ENCODE data around the gene CASZ1.

DNA sequence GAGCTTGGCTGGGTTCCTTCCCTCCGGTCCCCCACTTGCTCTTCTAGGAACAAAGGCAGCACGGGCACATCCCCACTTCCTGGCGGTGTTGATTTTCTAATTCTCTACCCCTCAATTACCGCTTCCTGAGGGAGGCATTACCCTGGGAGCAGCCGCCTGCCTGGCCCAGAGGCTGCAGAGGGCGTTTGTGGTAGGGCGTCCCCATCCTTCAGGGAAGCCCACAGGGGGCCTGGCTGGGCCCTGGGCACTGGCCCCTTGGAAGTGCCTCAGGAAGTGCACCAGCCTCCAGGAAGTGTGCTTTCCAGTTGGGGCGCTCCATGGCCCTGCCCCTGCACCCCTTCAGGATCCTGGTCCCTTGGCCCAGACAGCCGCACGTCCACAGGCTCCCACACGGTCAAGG, 42.1 kb upstream of the CASZ1 start:
- TF ChIP-seq, protein P1, sequence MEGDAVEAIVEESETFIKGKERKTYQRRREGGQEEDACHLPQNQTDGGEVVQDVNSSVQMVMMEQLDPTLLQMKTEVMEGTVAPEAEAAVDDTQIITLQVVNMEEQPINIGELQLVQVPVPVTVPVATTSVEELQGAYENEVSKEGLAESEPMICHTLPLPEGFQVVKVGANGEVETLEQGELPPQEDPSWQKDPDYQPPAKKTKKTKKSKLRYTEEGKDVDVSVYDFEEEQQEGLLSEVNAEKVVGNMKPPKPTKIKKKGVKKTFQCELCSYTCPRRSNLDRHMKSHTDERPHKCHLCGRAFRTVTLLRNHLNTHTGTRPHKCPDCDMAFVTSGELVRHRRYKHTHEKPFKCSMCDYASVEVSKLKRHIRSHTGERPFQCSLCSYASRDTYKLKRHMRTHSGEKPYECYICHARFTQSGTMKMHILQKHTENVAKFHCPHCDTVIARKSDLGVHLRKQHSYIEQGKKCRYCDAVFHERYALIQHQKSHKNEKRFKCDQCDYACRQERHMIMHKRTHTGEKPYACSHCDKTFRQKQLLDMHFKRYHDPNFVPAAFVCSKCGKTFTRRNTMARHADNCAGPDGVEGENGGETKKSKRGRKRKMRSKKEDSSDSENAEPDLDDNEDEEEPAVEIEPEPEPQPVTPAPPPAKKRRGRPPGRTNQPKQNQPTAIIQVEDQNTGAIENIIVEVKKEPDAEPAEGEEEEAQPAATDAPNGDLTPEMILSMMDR (IDR thresholded peaks at IDR 0.05): no peak
- no peak for TF ChIP-seq CBFB (CRISPR knock-in tag; IDR thresholded peaks at IDR 0.05; ENCODE audit: low read depth)
- no peak for TF ChIP-seq ESRRA (CRISPR knock-in tag; IDR thresholded peaks at IDR 0.05; ENCODE audit: borderline replicate concordance)
- TF ChIP-seq, protein P2, sequence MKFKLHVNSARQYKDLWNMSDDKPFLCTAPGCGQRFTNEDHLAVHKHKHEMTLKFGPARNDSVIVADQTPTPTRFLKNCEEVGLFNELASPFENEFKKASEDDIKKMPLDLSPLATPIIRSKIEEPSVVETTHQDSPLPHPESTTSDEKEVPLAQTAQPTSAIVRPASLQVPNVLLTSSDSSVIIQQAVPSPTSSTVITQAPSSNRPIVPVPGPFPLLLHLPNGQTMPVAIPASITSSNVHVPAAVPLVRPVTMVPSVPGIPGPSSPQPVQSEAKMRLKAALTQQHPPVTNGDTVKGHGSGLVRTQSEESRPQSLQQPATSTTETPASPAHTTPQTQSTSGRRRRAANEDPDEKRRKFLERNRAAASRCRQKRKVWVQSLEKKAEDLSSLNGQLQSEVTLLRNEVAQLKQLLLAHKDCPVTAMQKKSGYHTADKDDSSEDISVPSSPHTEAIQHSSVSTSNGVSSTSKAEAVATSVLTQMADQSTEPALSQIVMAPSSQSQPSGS (CRISPR knock-in tag; IDR thresholded peaks at IDR 0.05; ENCODE audit: borderline replicate concordance, low read depth): no peak
- TF ChIP-seq, protein P3, sequence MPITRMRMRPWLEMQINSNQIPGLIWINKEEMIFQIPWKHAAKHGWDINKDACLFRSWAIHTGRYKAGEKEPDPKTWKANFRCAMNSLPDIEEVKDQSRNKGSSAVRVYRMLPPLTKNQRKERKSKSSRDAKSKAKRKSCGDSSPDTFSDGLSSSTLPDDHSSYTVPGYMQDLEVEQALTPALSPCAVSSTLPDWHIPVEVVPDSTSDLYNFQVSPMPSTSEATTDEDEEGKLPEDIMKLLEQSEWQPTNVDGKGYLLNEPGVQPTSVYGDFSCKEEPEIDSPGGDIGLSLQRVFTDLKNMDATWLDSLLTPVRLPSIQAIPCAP (CRISPR knock-in tag; IDR thresholded peaks at IDR 0.05): no peak

Data from WTC11 (cell line).